HL-60/S4 treated with retinoic acid at 250 ng/mL for 4 days and 3 days (cell line): Measurements from ENCODE around the gene FLRT2.

Experiments
- in situ Hi-C: fragments of 300-500 bp; cut with MboI; formaldehyde crosslinking; loops from 2 replicates; pipeline ENCODE4 v1.7.0; 2022; ENCODE audit warnings: low sequenced_read_pairs

The FLRT2 gene

GRCh38 chr14:85625925-85626585 is 96.1 kb downstream of the FLRT2 start:
- in situ Hi-C loops, result no loop called here

GRCh38 chr14:85634205-85634604 is 104.3 kb downstream of the FLRT2 start:
- in situ Hi-C loops, result no loop called here

- in situ Hi-C loops, result no loop called here
These were observed 114.3 kb downstream of the FLRT2 start for GRCh38 chr14:85644211-85644610.

- in situ Hi-C loops, result no loop called here
These were observed 123.1 kb downstream of the FLRT2 start for GRCh38 chr14:85653029-85653428.

- in situ Hi-C loops, result no loop called here
These were observed 130.4 kb downstream of the FLRT2 start for GRCh38 chr14:85660243-85660922.

- in situ Hi-C loops, result no loop called here
These were observed 132.2 kb downstream of the FLRT2 start for GRCh38 chr14:85662096-85662495.

- in situ Hi-C loops, result no loop called here
These were observed 133.3 kb downstream of the FLRT2 start for GRCh38 chr14:85663256-85663655.

GRCh38 chr14:85663667-85664066 is 133.7 kb downstream of the FLRT2 start:
- in situ Hi-C loops, result no loop called here

- in situ Hi-C loops, result no loop called here
These were observed 146.0 kb downstream of the FLRT2 start for GRCh38 chr14:85675957-85676356.

GRCh38 chr14:85686908-85687307 is 157.0 kb downstream of the FLRT2 start:
- in situ Hi-C loops, result no loop called here

- in situ Hi-C loops, result no loop called here
These were observed 157.5 kb downstream of the FLRT2 start for GRCh38 chr14:85687456-85687855.

GRCh38 chr14:85688006-85688405 is 158.1 kb downstream of the FLRT2 start:
- in situ Hi-C loops, result no loop called here

GRCh38 chr14:85695300-85695699 is 165.4 kb downstream of the FLRT2 start:
- in situ Hi-C loops, result no loop called here

- in situ Hi-C loops, result no loop called here
These were observed 171.2 kb downstream of the FLRT2 start for GRCh38 chr14:85701116-85701515.

- in situ Hi-C loops, result no loop called here
These were observed 171.8 kb downstream of the FLRT2 start for GRCh38 chr14:85701763-85702162.

GRCh38 chr14:85702191-85702590 is 172.2 kb downstream of the FLRT2 start:
- in situ Hi-C loops, result no loop called here

- in situ Hi-C loops, result no loop called here
These were observed 173.1 kb downstream of the FLRT2 start for GRCh38 chr14:85702997-85703396.
